ENCODE measurements around the gene DAB2IP.
"Not testable (repeated sequence)": the region's sequence is repeated elsewhere in the genome, so short reads cannot be mapped to it uniquely, and the experiment has no call there.

Gene DAB2IP

GRCh38 chr9:121642758-121643157 lies 8.7 kb upstream of the DAB2IP start:
- no peaks in the 10 kb centered on the region for H3K36me3 ChIP-seq
- H3K27ac ChIP-seq = no peak overlapping the region

GRCh38 chr9:121643473-121643872 lies 8.0 kb upstream of the DAB2IP start:
- Histone ChIP-seq H3K27me3 (no peaks in the 10 kb centered on the region), H3K4me3 (no peak overlapping the region), H3K4me1 (no peaks in the 10 kb centered on the region), H3K36me3 (no peaks in the 10 kb centered on the region), H3K9me3 (no peaks in the 10 kb centered on the region), H3K27ac (no peak overlapping the region)
- TF ChIP-seq, protein P1, sequence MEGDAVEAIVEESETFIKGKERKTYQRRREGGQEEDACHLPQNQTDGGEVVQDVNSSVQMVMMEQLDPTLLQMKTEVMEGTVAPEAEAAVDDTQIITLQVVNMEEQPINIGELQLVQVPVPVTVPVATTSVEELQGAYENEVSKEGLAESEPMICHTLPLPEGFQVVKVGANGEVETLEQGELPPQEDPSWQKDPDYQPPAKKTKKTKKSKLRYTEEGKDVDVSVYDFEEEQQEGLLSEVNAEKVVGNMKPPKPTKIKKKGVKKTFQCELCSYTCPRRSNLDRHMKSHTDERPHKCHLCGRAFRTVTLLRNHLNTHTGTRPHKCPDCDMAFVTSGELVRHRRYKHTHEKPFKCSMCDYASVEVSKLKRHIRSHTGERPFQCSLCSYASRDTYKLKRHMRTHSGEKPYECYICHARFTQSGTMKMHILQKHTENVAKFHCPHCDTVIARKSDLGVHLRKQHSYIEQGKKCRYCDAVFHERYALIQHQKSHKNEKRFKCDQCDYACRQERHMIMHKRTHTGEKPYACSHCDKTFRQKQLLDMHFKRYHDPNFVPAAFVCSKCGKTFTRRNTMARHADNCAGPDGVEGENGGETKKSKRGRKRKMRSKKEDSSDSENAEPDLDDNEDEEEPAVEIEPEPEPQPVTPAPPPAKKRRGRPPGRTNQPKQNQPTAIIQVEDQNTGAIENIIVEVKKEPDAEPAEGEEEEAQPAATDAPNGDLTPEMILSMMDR (IDR thresholded peaks at IDR 0.05) = no peak
- intact Hi-C loops (cut with DNase I; ENCODE audit: low total_unique reads) = no loop called here
- no peak for DNase-seq

More at GRCh38 chr9:121642758-121643157, 8.7 kb upstream of the DAB2IP start:
- Histone ChIP-seq H3K27me3 (no peaks in the 10 kb centered on the region), H3K4me3 (no peak overlapping the region), H3K9me3 (no peaks in the 10 kb centered on the region), H3K4me1 (peaks cover 0 to 6% (median 6%) of the 10 kb centered on the region in 4 donors)
- no peak for DNase-seq
- TF ChIP-seq, protein P1 (IDR thresholded peaks at IDR 0.05) = no peak
- intact Hi-C loops (cut with DNase I; ENCODE audit: low total_unique reads) = no loop called here

- H3K4me1 ChIP-seq; DNase-seq; intact Hi-C loops (cut with DNase I; ENCODE audit: low total_unique reads); H3K27me3 ChIP-seq; H3K9me3 ChIP-seq; H3K36me3 ChIP-seq; H3K27ac ChIP-seq; H3K4me3 ChIP-seq: not testable (repeated sequence)
Observed at GRCh38 chr9:121644040-121644439, 7.4 kb upstream of the DAB2IP start.

- intact Hi-C loops (cut with DNase I; ENCODE audit: low total_unique reads) = no loop called here
- Histone ChIP-seq H3K27ac (no peak overlapping the region), H3K4me3 (no peak overlapping the region)
Observed at GRCh38 chr9:121645003-121645402, 6.4 kb upstream of the DAB2IP start.

DNA sequence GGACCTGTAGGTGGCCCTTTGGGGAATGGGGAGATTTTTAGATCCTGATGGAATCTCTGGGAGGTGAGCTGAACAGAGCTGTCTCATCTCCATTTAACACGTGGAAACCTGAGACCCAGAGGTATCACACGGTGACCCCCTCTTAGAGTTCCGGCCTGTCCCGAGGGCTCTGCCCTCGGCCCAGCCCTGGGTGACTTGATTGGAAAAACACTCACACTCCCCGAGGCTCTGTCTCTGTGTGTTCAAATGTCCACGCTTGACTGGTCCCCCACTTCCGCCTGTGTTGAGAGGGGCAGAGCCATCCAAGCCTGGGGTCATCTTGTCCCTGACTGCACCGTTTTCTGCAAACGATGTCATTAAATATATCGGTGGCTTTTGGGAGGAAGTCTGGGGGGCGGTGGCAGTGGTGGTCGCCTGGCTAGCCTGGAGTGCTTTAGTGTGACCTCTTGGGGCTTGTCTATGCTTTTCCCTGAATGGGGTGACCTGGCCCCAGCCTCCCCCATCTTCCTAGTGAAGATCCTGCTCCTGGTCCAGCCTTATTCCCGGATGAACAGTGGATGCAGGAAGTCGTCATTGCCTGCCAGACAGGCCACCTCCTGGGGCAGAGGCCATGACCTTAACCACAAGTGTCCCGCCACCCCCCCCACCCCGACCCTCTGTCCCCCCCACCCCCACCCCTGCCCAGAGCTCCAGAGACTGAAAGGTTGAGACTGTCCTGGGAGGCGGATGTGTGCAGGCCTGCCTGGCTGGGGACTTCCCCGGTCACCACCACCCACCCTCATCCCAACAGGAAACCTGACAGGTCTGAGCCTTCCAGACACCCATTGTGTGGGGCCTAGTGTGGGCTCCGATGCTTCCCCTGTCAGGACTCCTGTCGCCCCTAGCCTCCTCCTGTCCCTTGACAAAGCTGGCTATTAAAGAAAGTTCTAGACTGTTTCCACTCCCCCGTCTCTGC lies 5.3 kb upstream of the DAB2IP start:
- Histone ChIP-seq H3K4me3 (no peak overlapping the region), H3K27ac (no peak overlapping the region), H3K9me3 (no peaks in the 10 kb centered on the region), H3K36me3 (no peaks in the 10 kb centered on the region), H3K27me3 (no peaks in the 10 kb centered on the region), H3K4me1 (peaks cover 0 to 17% (median 11%) of the 10 kb centered on the region in 4 donors)
- TF ChIP-seq, protein P1 (IDR thresholded peaks at IDR 0.05) = no peak
- no peak for DNase-seq
- intact Hi-C loops (cut with DNase I; ENCODE audit: low total_unique reads) = no loop called here

More at GRCh38 chr9:121645003-121645402, 6.4 kb upstream of the DAB2IP start:
- Histone ChIP-seq H3K36me3 (no peaks in the 10 kb centered on the region), H3K27me3 (no peaks in the 10 kb centered on the region), H3K4me1 (peaks cover 0 to 5% (median 1%) of the 10 kb centered on the region in 4 donors), H3K9me3 (no peaks in the 10 kb centered on the region)
- TF ChIP-seq, protein P1 (IDR thresholded peaks at IDR 0.05) = no peak
- DNase-seq = no peak

GRCh38 chr9:121646992-121647391 lies 4.4 kb upstream of the DAB2IP start:
- TF ChIP-seq, protein P1 (IDR thresholded peaks at IDR 0.05) = no peak
- H3K36me3 ChIP-seq = no peaks in the 10 kb centered on the region
- intact Hi-C loops (cut with DNase I; ENCODE audit: low total_unique reads) = no loop called here
- H3K27me3 ChIP-seq = no peaks in the 10 kb centered on the region
- no peak overlapping the region for H3K27ac ChIP-seq
- peaks cover 1 to 23% (median 16%) of the 10 kb centered on the region in 4 donors for H3K4me1 ChIP-seq
- H3K9me3 ChIP-seq = no peaks in the 10 kb centered on the region
- H3K4me3 ChIP-seq = no peak overlapping the region
- no peak for DNase-seq

All from tibial artery (tissue), 4 donors.